Glomerular endothelial cell (primary cell): Measurements from ENCODE around the gene KCNG4. TPM values are rescaled to one million over a fixed set of nuclear protein-coding genes. Genes with fewer than 3 reads are reported as not detected.

Experiments used
- DNase-seq: peaks from one replicate; pipeline ENCODE4 v3.0.0-alpha.2; 2011; ENCODE audit warnings: low read depth, low spot score; ENCODE audit errors: extremely low read depth
- total RNA-seq: library from RNA; depleted of rRNA; stranded (reverse); fragments of >200 nt; gene quantifications from 2 replicates; pipeline ENCODE4 v1.2.3, GENCODE V29; 2015

The KCNG4 gene
- total RNA-seq, 1 donor from 2014 or later = not detected

DNA sequence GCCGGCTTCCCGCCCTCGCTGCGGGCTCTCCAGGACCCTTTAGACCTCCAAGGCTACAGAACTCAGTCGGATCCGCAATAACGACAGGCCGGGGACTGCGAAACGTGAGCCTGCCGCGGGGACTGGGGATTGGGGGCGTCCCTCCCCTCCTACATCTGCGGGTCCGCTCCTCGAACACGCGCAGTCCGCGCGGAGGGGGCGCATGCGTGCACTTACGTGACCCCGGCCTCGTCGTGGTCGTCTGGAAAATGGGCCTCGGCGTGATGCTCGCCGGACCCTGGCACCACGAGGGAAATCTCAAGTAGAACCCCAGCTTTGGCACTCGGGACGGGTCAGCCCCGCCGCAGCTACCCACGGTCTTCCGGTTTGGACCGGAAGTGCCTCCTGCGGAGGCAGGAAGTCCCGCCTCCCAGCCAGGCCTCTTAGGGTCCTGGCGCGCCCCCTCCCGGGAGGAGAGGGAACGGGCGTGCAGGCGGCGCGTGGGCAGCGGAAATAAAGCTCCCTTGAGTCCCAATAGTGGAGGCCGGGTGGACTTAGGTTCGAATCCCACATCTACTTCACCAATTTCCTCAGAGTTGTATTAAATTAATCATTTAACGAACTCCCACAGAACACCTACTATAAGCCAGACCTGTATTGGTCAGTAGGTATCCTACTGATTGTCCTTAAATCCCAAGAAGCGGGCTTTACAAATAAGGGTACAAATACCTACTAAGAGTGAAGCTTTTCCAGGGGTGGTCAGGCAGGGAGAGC lies 53.0 kb downstream of the KCNG4 start, which contains the start of gene TAF1C:
Gene TAF1C, minus strand, starts transcription at position 373 of the 753 bp plus-strand sequence. CDS start 2,069 bp downstream, outside the sequence.
- no peak for DNase-seq

DNA sequence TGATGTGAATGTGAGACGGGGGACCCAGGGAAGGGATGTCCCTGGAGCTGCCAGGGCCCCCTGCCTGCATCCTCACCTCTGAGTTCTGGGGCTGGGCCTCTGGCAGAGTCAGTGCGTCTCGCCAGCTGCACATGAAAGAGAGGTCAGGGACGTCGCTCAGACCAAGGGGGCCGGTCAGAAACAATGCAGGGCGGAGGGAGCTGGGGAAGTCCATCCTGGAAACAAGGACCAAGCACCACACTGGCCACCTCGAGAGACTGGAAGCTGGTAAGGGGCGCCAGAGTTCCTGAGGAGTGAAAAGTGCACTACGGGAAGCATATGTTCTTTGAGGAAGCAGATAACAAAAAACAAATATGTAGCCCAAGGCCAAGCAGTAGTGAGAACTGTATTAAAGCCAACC lies 55.0 kb downstream of the KCNG4 start:
- DNase-seq = peak; percentile 75

DNA sequence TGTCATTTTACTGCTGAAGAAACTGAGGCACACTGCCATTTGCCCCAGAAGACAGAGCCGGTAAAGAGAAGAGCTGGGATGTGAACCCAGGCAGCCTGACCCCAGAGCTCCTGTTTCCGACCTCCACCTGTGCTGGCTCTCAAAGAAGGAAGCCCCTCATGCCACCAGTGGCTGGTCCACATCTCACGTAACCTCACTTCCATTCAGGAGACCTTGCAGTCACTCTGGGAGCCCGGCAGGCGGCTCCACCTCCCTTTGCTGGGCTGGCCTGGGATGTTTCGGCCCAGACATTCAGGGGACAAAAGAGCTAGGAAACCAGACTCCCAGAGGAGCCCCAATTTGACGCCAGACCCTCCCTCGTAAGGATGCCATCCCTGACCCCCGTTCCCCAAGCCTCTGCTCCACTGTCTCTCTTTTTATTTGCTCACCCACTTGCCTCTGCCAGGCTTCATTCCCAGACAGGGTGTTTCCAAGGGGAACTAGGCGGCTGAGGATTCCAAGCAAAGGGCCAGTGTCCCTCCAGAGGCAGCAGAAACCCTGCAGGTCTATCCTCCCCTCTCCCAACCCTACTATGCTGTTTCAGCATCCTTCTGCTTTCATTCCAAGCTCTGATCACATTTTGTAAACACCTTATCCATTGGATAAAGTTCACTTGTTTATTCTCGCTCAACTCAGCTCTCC lies 55.8 kb downstream of the KCNG4 start:
- DNase-seq = no peak

DNA sequence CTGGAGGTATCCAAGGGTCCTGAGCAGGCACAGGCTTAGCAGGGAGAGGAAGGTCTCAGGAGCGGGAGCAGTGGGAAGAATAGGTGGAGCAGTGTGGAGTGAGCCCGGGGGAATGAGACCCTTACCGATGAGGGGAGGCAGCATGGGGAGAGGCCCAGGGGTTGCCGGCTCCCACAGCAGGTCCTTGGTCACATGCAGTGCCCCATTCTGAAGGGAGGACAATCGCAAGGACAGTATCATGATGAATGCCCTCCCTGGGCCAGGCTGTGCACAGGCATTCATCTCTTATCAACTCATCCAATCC lies 56.3 kb downstream of the KCNG4 start:
- no peak for DNase-seq

DNA sequence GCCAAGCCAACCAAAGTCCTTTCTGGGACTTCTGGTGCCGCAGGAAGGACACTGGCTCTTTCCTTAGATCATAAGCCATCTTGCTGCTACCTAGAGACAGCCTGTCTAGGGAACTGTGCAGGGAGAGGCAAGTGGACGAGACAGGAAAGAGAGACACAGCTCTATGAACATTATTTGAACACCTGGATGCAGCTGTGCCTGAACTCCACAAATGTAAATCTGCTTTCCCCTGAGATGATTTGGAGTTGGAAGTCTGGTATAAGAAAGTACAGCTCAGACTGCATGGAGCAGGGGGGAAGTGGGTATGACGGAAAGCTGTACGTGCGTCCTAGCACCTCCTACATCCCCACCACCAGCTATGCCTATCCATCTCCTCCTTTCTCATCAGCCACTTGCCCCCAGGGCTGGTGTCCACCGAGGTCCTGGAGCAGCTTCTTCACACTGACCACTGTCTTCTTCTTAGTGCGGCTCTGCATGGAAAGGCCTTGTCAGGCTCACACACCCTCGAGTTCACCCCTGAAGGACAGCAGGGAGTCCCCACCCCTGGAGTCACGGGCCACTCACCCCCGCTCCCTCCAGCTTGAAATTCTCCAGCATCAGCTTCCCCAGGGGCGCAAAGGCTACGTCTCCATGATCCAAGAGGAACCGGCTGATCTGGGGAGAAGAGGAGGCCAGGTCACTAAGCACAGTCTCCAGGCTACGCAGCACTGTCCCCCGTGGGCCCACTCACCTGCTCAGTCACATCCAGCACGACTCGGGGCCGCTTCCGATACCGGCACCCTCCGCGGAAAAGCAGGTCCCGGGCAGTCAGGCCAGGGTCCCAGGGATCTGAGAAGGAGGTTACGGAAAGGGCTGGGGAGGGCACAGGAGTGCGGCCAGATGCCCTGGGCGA lies 56.9 kb downstream of the KCNG4 start:
- no peak for DNase-seq

DNA sequence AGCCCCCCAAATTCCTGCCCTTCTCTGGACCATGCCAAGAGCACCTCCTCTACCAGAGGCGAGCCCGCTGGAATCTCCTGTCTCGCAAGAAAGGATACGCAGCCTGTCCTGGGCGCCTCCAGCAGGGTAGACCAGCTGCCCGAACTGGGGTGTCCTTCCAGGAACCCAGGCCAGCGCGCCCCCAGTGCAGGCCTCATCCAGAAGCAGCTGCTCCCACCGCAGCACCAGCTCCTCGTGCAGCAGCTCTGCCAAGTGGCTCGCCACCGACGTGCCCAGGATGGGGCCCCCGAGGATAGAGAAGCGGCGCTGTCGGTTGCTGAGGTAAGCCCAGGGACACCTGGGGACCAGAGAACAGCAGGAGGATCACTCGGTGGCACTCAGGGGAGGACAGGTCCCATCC lies 57.7 kb downstream of the KCNG4 start:
- no peak for DNase-seq

DNA sequence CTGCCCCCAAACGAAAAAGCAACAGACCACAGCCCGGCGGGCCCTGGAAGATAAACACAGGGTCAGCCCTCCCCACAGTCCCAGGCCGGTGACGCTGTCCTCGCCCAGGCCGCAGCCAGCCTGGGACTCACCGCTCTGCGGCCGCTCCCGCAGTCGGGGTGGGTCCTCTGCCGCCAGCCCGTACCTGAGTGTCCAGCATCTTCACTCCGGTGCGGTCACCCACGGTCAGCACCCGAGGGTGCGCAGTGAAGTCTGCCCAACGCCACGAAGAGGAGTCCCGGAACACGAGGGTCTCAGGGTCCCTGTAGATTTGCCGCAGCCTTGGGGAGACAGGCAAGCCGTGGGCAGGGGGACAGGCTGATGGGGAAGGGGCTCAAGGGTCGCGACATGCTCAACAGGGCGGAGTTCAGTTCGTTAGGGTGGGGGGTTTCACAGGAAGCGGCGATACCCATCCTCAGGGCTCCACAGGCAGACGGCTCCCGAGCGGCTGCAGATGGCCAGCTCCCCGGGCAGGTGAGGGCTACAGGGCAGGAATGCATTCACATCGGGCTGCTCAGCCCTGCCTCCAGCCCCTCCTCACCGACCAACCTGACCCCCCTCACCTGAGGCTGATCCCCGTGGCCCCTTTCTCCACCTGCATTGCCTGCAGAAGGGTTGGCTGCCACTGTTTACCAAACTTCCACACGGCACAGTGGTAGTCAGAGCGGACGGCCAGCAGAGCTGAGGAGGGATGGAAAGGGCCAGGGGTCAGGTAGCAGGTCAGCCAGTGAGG lies 58.5 kb downstream of the KCNG4 start:
- no peak for DNase-seq

DNA sequence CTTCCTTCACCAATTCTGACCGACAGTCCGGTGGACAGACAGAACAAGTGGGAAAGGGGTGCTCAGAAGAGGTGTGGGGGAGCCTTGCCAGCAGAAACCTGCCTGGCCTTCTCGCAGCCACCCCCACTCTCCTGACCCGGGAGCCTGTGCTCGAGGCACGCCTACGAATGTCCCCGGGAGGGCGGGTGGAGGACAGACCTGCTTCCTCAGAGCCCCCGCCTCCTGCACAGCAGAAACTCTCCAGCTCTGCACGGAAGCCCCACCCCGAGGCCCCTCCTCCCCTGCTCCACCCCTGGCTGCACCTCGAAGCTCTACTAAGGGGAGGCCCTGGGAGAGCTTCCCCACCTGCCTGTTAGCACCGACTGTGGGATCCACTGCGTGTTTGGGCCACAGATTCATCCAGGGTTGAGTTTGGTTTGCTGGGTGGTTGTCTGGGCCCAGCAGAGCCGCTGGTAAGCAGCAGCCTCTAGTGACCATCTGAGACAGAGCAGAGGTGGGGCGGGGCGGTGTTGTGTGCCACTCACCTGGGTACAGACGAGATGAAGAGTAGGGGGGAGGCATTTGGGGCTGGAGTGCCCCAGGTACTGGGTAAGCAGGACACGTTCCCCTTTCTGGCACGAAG lies 59.2 kb downstream of the KCNG4 start:
- DNase-seq = no peak

DNA sequence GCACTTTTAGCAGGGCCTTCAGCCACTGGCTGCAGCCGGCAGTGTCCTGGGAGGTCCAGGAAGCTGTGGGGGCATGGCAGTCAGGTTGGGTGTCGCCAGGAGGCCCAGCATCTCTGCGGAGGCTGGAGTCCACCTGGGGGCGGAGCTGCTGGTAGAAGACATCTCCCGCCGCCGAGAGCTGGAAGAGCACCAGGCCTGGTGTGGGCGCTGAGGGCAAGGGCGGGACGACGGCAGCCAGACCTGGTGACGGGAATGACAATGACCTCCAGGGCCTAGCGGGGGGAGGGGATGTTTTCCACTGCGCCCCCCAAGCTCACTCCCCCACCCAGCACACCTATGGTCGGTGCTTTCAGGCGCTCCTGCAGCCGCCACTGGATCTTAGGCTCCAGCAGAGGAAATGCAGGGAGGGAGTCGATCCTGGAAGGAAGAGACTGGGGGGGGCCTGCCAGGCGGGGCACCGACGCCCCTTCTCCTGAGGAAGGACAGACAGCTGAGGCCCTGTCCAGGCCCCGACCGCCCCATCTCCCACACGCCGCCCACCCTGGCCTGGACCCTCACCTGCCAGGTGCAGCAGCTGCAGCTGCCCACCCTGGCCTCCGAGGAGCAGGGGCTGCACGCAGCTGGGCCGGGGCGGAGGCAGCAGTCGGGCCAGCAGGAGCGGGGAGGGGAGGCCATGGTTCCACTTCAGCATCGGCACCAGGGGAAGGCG lies 60.0 kb downstream of the KCNG4 start:
- no peak for DNase-seq

DNA sequence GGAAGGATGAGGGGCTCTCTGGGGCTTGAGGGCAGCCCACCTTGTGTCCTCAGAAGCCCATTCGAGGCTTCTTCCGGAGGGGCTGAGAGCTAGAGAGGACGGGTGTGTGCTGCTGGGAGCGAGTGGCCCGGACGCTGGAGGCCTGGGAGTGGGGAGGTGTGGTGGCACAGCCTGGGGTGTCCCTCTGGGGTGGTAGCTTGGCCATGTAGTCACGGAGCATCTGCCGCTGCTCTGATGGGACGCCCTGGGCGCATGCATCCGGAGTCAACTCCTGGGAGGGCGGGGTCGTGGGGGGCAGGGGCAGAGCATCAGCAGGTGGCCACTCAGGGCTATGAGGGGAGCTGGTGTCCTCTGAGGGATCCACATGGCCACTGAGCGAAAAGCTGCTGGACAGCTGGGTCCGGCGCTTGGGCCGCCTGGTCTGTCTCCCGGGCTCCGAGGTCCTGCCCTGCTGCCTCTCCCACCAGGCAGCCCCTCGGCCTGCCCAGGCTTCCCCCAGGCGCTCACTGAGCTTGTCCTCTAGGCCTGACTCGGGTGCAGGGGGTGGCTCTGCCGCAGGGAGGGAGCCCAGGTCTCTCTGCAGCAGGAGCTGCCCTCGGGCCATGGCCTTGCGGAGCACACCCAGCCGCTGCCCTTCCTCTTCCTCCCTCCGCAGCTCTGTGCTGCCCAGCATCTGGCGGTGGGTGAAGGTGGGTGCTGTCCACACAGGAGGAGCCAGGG lies 60.8 kb downstream of the KCNG4 start:
- no peak for DNase-seq

DNA sequence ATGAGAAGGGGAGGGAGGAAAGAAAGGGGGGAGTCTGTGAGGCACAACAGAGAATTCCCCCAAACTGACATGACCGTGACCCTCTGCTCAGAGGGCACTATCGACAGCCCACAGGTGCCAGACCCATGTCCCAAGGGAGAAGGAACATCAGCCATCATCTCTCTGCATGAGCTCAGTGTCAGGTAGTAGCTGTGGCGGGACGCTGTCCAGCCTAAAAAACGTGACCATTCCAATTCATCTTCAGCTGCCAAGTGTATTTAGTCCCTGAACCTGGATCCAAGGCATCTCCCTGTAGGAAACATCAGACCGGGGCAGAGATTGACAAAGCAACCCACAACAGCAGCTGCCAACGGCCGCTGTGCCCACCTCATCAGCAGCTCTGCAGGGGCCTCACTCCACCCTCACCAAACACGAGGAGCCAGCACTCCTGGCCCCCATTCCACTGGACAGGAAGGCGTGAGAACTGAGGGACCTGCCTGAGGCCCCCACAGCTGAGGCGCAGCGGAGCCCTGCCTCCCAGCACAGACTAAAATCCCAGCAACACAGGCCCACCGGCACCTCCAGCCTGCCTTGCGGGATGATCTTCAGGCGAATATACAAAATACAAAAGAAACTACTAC lies 61.6 kb downstream of the KCNG4 start:
- DNase-seq = no peak

DNA sequence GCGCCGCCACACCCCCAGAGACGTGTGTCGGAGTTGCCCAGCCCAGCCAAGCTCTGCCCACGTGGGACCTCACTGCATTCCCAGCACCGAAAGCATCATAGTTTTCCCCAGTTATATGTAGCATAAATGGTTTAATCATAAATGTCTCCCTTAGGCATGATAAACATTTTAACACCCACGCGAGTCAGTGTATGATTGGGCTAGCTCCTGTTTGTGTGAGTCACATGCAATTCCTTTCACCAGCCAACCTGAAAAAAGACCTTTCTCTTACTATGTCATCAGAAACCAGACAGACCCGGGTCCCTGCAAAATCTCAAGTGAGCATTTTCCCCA lies 62.1 kb downstream of the KCNG4 start:
- DNase-seq = no peak

DNA sequence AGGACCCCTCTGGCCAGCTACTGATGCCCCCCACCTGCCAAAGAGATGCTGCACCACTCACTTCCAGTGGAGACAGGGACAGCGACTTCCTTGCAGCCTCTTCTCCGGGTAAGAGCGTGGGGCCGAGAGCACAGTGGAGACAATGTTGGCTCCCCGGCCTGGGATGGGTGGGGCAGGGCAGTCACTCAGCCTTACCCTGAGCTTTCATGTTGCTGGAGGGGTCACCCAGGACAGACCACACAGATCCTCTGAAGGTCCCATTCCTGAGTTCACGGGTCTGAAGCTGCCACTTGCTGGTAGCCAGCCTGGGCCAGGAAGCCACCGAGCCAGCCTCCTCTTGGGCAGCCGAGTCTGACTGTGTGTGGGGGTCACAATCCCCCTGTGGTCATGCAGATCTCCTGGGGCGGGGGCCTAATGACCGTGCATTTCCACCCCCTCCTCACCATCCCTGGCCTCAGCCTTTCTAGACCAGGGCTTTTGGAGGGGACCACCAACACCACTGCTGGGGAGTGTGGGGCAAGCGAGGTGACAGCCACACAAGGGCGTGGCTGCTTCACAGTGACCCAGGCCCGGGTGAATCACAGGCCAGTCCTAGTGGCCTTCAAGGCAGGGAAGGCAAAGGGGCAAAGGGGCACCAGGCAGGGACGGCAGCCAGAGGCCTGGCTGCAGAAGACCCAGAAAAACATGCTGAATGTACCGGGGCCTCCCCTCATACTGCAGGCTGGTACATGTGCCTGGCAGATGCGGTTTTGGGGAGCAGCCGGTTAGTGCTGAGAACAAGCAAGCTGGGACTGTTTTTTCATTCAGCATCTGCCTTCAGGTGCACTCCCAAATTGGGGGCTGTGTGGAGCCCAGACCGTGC lies 63.4 kb downstream of the KCNG4 start:
- DNase-seq = no peak

DNA sequence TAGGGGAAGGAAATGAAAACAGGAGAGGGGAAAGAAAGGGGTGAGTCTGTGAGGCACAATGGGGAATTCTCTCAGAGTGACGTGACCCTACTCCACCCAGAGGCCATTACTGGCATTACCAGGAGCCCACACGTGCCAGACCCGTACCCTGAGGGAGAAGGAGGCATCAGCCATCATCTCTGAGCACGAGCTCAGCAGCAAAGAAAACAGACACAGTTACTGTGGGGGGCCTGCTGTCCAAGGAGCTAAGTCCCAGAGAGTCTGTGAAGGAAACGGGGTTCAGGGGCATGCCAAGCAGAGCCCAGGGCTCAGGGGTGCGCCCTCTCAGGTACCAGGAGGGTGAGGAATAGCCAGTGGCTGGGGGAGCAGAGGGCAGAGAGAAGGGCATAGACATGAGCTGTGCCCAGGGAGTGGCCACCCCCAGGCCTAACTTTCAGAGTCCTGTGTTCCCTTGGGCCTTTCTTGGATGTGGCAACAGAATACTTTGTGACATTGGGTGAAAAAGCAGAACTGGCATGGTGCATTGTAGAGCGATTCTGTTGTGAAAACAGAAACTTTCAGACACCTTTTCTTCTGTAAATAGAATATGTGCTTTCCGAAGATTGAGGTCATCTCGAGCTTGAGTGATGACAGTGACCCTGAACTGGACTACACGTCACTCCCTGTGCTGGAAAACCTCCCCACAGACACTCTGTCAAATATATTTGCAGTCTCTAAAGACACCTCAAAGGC lies 64.3 kb downstream of the KCNG4 start:
- DNase-seq = no peak

DNA sequence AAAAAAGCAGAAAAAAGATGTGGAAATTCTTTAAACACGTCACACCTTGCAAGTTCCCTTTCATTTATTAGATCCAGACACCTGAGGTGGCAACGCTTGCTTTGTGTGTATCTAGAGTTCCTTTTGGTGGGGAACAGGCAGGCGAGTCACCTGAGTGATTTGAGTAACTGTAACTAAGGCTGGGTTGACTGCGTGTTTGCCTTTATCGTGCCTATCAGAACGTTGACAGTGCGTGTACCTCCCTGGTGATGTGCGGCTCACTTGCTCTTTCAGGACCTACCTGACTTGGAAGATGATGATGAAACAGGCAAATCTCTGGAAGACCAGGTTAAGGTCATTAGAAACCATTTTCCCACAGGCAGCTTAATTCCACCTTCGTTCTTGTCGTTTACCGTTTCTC lies 65.4 kb downstream of the KCNG4 start:
- no peak for DNase-seq

DNA sequence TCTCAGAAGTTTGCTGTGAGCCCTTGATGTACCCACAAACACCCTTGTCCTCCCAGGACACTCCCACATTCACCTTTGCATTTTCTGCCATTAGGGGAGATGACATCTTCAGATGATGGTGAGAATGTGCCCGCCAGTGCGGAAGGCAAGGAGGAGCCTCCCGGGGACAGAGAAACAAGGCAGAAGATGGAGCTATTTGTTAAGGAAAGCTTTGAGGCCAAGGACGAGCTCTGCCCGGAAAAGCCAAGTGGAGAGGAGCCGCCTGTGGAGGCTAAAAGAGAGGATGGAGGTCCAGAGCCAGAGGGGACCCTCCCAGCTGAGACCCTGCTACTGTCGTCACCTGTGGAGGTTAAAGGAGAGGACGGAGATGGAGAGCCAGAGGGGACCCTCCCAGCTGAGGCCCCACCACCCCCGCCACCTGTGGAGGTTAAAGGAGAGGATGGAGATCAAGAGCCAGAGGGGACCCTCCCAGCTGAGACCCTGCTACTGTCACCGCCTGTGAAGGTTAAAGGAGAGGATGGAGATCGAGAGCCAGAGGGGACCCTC lies 70.0 kb downstream of the KCNG4 start:
- no peak for DNase-seq
